ENCODE results near the gene RLN3. TPM values are rescaled to one million over a fixed set of nuclear protein-coding genes. Genes with fewer than 3 reads are reported as not detected.
A peak's percentile ranks its signal among the peaks of the same experiment; 100 is the strongest.

RLN3 gene
- total RNA-seq, 4 donors from 2014 or later: not detected

- Histone ChIP-seq H3K36me3 (no peaks in the 10 kb centered on the region), H3K4me1 (peaks cover 45 to 48% of the 10 kb centered on the region in 2 donors), H3K27me3 (no peaks in the 10 kb centered on the region), H3K9me3 (no peaks in the 10 kb centered on the region), H3K4me3 (replicated peaks in 1 of 3) (no peak overlapping the region), H3K27ac (peak overlapping the region; percentile 71 to 100 (median 98))
- intact Hi-C loops (cut with DNase I): no loop called here
- WGBS, 2 donors: 30 to 31% methylated on average over 10 of the region's 10 CpGs
- peak in 1 of 2 donors; percentile 14 for TF ChIP-seq POLR2A (IDR thresholded peaks at IDR 0.05)
- no peak for TF ChIP-seq CTCF (IDR thresholded peaks at IDR 0.05)
- DNase-seq: no peak
Measured at GRCh38 chr19:14003251-14004055, 24.5 kb upstream of the RLN3 start.

- H3K4me3 ChIP-seq (replicated peaks in 1 of 3): no peak overlapping the region
- TF ChIP-seq CTCF (IDR thresholded peaks at IDR 0.05) (no peak), POLR2A (IDR thresholded peaks at IDR 0.05) (no peak)
- H3K9me3 ChIP-seq: no peaks in the 10 kb centered on the region
- peaks cover 45 to 48% of the 10 kb centered on the region in 2 donors for H3K4me1 ChIP-seq
- DNase-seq: peak in 1 of 2 donors; percentile 20
- no peaks in the 10 kb centered on the region for H3K27me3 ChIP-seq
- WGBS, 2 donors: 62 to 72% methylated on average over 14 of the region's 14 CpGs
- H3K36me3 ChIP-seq: no peaks in the 10 kb centered on the region
- intact Hi-C loops (cut with DNase I): no loop called here
- H3K27ac ChIP-seq: peak overlapping the region; percentile 98 to 100 (median 100)
Measured at GRCh38 chr19:14004619-14005348, 23.2 kb upstream of the RLN3 start.

GRCh38 chr19:14005349-14006084 lies 22.4 kb upstream of the RLN3 start:
- 41 to 45% methylated on average over 9 of the region's 50 CpGs for WGBS, 2 donors
- intact Hi-C loops (cut with DNase I): no loop called here
- H3K27me3 ChIP-seq: no peaks in the 10 kb centered on the region
- H3K4me1 ChIP-seq: peaks cover 45 to 47% of the 10 kb centered on the region in 2 donors
- no peaks in the 10 kb centered on the region for H3K36me3 ChIP-seq
- H3K9me3 ChIP-seq: no peaks in the 10 kb centered on the region
- H3K4me3 ChIP-seq (replicated peaks in 1 of 3): peak overlapping the region; percentile 66 to 99 (median 73)
- peak; percentile 87 to 89 for DNase-seq
- TF ChIP-seq CTCF (IDR thresholded peaks at IDR 0.05) (no peak), POLR2A (IDR thresholded peaks at IDR 0.05) (peak in 1 of 2 donors; percentile 49)
- H3K27ac ChIP-seq: peak overlapping the region; percentile 98 to 100 (median 100)

GRCh38 chr19:14006085-14006765 lies 21.7 kb upstream of the RLN3 start, which contains the start of gene RFX1:
Gene RFX1 (minus strand): TSS chr19:14006320. CDS start chr19:13993843, 12,477 bp downstream.
- H3K27me3 ChIP-seq: no peaks in the 10 kb centered on the region
- peaks cover 39 to 40% of the 10 kb centered on the region in 2 donors for H3K4me1 ChIP-seq
- WGBS, 2 donors: 0 to 1% methylated on average over 27 to 39 of the region's 58 CpGs
- H3K27ac ChIP-seq: peak within 1 kb of the TSS; percentile 98 to 100 (median 100)
- peak within 1 kb of the TSS; percentile 73 to 99 (median 77) for H3K4me3 ChIP-seq (replicated peaks in 1 of 3)
- intact Hi-C loops (cut with DNase I): no loop called here
- peak; percentile 99 to 100 for DNase-seq
- no peak for TF ChIP-seq CTCF (IDR thresholded peaks at IDR 0.05)
- no peak for TF ChIP-seq POLR2A (IDR thresholded peaks at IDR 0.05)
- no peaks in the 10 kb centered on the region for H3K36me3 ChIP-seq
- H3K9me3 ChIP-seq: no peaks in the 10 kb centered on the region
